Measurements from ENCODE around the gene CTNNB1. TPM values are rescaled to one million over a fixed set of nuclear protein-coding genes. Genes with fewer than 3 reads are reported as not detected.

Gene CTNNB1
- total RNA-seq, 1 experiment from 2014 or later: 258 TPM

- no peak for DNase-seq
- Mint-ChIP-seq H3K27ac (ENCODE audit: unreplicated experiment) (no peak overlapping the region), H3K4me1 (ENCODE audit: low read depth, unreplicated experiment) (no peaks in the 10 kb centered on the region), H3K9me3 (ENCODE audit: low read depth, unreplicated experiment) (no peaks in the 10 kb centered on the region), H3K27me3 (ENCODE audit: unreplicated experiment) (peaks cover 11% of the 10 kb centered on the region), H3K36me3 (ENCODE audit: insufficient read depth, unreplicated experiment) (no peaks in the 10 kb centered on the region), H3K4me3 (ENCODE audit: low read depth, unreplicated experiment) (no peak overlapping the region)
- CTCF ChIA-PET: no interaction called here
- intact Hi-C loops (cut with micrococcal nuclease; ENCODE audit: unreplicated experiment): no loop called here
- no TSS peak for BruUV-seq (replicated peaks)
- no peak for TF ChIP-seq CTCF (IDR thresholded peaks at IDR 0.05; ENCODE audit: unreplicated experiment)
Measured at GRCh38 chr3:41162541-41162940, 36.8 kb upstream of the CTNNB1 start.

GRCh38 chr3:41163006-41163405 lies 36.3 kb upstream of the CTNNB1 start:
- no peak for DNase-seq
- CTCF ChIA-PET: no interaction called here
- Mint-ChIP-seq H3K27ac (ENCODE audit: unreplicated experiment) (no peak overlapping the region), H3K9me3 (ENCODE audit: low read depth, unreplicated experiment) (no peaks in the 10 kb centered on the region), H3K4me1 (ENCODE audit: low read depth, unreplicated experiment) (no peaks in the 10 kb centered on the region), H3K27me3 (ENCODE audit: unreplicated experiment) (peaks cover 15% of the 10 kb centered on the region), H3K4me3 (ENCODE audit: low read depth, unreplicated experiment) (no peak overlapping the region), H3K36me3 (ENCODE audit: insufficient read depth, unreplicated experiment) (no peaks in the 10 kb centered on the region)
- intact Hi-C loops (cut with micrococcal nuclease; ENCODE audit: unreplicated experiment): no loop called here
- no TSS peak for BruUV-seq (replicated peaks)
- no peak for TF ChIP-seq CTCF (IDR thresholded peaks at IDR 0.05; ENCODE audit: unreplicated experiment)

- H3K27ac Mint-ChIP-seq (ENCODE audit: unreplicated experiment): no peak overlapping the region
- H3K9me3 Mint-ChIP-seq (ENCODE audit: low read depth, unreplicated experiment): no peaks in the 10 kb centered on the region
- no peak for TF ChIP-seq CTCF (IDR thresholded peaks at IDR 0.05; ENCODE audit: unreplicated experiment)
- no peak overlapping the region for H3K4me3 Mint-ChIP-seq (ENCODE audit: low read depth, unreplicated experiment)
- no peak for DNase-seq
- H3K27me3 Mint-ChIP-seq (ENCODE audit: unreplicated experiment): peaks cover 19% of the 10 kb centered on the region
- CTCF ChIA-PET: no interaction called here
- intact Hi-C loops (cut with micrococcal nuclease; ENCODE audit: unreplicated experiment): no loop called here
- H3K4me1 Mint-ChIP-seq (ENCODE audit: low read depth, unreplicated experiment): no peaks in the 10 kb centered on the region
- no TSS peak for BruUV-seq (replicated peaks)
- H3K36me3 Mint-ChIP-seq (ENCODE audit: insufficient read depth, unreplicated experiment): no peaks in the 10 kb centered on the region
Measured at GRCh38 chr3:41163421-41163820, 35.9 kb upstream of the CTNNB1 start.

- CTCF ChIA-PET: no interaction called here
- no TSS peak for BruUV-seq (replicated peaks)
- intact Hi-C loops (cut with micrococcal nuclease; ENCODE audit: unreplicated experiment): no loop called here
- peaks cover 33% of the 10 kb centered on the region for H3K27me3 Mint-ChIP-seq (ENCODE audit: unreplicated experiment)
- no peak overlapping the region for H3K4me3 Mint-ChIP-seq (ENCODE audit: low read depth, unreplicated experiment)
- no peaks in the 10 kb centered on the region for H3K4me1 Mint-ChIP-seq (ENCODE audit: low read depth, unreplicated experiment)
- no peak overlapping the region for H3K27ac Mint-ChIP-seq (ENCODE audit: unreplicated experiment)
- TF ChIP-seq CTCF (IDR thresholded peaks at IDR 0.05; ENCODE audit: unreplicated experiment): no peak
- DNase-seq: no peak
- H3K36me3 Mint-ChIP-seq (ENCODE audit: insufficient read depth, unreplicated experiment): no peaks in the 10 kb centered on the region
- no peaks in the 10 kb centered on the region for H3K9me3 Mint-ChIP-seq (ENCODE audit: low read depth, unreplicated experiment)
Measured at GRCh38 chr3:41164777-41165176, 34.5 kb upstream of the CTNNB1 start.

Data from Calu3 (cell line).